IPS-20b (cell line): ENCODE measurements around the gene JAKMIP2.
A peak's percentile ranks its signal among the peaks of the same experiment; 100 is the strongest.

ENCODE experiments used
- H3K27ac ChIP-seq: one replicate; pipeline ENCODE4 v1.5.1; 2013; ENCODE audit warnings: low read length
- H3K27me3 ChIP-seq: 2 replicates; pipeline ENCODE4 v1.6.1; 2013; ENCODE audit warnings: mild to moderate bottlenecking, low read length, inconsistent platforms; ENCODE audit not compliant: insufficient read depth
- H3K36me3 ChIP-seq: 2 replicates; pipeline ENCODE4 v1.6.1; 2013; ENCODE audit warnings: low read depth, mild to moderate bottlenecking, inconsistent platforms, low read length, moderate library complexity; ENCODE audit not compliant: insufficient read depth
- H3K4me1 ChIP-seq: 2 replicates; pipeline ENCODE4 v1.6.1; 2013; ENCODE audit warnings: mild to moderate bottlenecking, control low read depth, inconsistent platforms, low read length, moderate library complexity; ENCODE audit not compliant: insufficient read depth
- H3K4me3 ChIP-seq: 2 replicates; pipeline ENCODE4 v1.5.1; 2013; ENCODE audit warnings: mild to moderate bottlenecking, low read length, inconsistent platforms
- H3K9ac ChIP-seq: 2 replicates; pipeline ENCODE4 v1.6.1; 2013; ENCODE audit warnings: low read depth, mild to moderate bottlenecking, inconsistent platforms, low read length, moderate library complexity
- H3K9me3 ChIP-seq: 2 replicates; pipeline ENCODE4 v1.6.1; 2013; ENCODE audit warnings: mild to moderate bottlenecking, low read depth, low read length, inconsistent platforms; ENCODE audit not compliant: insufficient read depth

Gene JAKMIP2

DNA sequence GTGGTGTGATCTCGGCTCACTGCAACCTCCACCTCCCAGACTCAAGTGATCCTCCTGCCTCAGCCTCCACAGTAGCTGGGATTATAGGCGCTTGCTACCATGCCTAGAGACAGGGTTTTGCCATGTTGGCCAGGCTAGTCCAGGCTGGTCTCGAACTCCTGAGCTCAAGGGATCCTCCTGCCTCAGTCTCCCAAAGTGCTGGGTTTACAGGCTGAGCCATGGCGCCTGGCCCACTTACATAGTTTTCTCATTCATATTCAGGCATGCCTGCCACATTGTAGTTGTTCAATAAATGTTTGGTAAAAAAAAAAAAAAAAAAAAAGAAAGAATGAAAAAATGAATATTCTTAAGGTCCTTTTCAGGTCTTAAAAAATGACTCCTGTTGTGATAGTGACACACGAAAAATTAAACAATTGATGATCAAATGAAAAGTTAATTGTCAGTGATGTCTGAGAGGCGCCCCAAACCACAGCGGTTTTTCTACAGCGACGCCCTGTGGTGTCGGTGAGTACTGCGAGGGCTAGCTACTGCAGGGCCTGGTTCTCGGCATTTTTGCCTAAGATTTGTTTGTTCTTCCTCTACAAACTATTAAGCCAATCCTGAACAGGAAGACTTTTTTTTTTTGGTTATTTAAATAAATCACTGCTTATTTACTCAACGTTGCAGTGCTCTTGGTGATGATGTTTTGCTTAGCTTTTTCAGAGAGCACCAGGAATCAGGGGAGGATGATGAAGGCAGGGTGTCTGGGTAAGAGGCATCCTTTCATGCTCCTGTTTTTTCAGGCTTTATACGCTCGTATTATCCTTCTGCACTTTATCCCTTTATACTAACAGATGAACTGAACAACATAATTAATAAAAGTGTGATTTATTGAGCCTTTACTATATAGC, 205.6 kb downstream of the JAKMIP2 start:
- Histone ChIP-seq H3K36me3 (peaks cover 23% of the 10 kb centered on the region), H3K9me3 (peaks cover 4% of the 10 kb centered on the region), H3K27me3 (no peaks in the 10 kb centered on the region), H3K27ac (no peak overlapping the region), H3K4me3 (no peak overlapping the region), H3K4me1 (peaks cover 48% of the 10 kb centered on the region), H3K9ac (no peak overlapping the region)

- H3K4me1 ChIP-seq, result peaks cover 48% of the 10 kb centered on the region
- no peak overlapping the region for H3K27ac ChIP-seq
- H3K27me3 ChIP-seq, result no peaks in the 10 kb centered on the region
- peaks cover 22% of the 10 kb centered on the region for H3K36me3 ChIP-seq
- no peak overlapping the region for H3K9ac ChIP-seq
- H3K9me3 ChIP-seq, result peaks cover 4% of the 10 kb centered on the region
- no peak overlapping the region for H3K4me3 ChIP-seq
Measured at GRCh38 chr5:147575598-147575997, 206.9 kb downstream of the JAKMIP2 start.

- Histone ChIP-seq H3K27ac (no peak overlapping the region), H3K4me3 (no peak overlapping the region), H3K9me3 (no peaks in the 10 kb centered on the region), H3K36me3 (peaks cover 25% of the 10 kb centered on the region), H3K27me3 (no peaks in the 10 kb centered on the region), H3K9ac (peak overlapping the region; percentile 8; the same call in 1 of the 2 replicates), H3K4me1 (peaks cover 58% of the 10 kb centered on the region)
Measured at GRCh38 chr5:147573211-147573610, 209.3 kb downstream of the JAKMIP2 start.

GRCh38 chr5:147568710-147569406, 213.7 kb downstream of the JAKMIP2 start:
- Histone ChIP-seq H3K9ac (peak overlapping the region; percentile 43; the same call in 1 of the 2 replicates), H3K4me3 (peak overlapping the region; percentile 34; the same call in 1 of the 2 replicates)

DNA sequence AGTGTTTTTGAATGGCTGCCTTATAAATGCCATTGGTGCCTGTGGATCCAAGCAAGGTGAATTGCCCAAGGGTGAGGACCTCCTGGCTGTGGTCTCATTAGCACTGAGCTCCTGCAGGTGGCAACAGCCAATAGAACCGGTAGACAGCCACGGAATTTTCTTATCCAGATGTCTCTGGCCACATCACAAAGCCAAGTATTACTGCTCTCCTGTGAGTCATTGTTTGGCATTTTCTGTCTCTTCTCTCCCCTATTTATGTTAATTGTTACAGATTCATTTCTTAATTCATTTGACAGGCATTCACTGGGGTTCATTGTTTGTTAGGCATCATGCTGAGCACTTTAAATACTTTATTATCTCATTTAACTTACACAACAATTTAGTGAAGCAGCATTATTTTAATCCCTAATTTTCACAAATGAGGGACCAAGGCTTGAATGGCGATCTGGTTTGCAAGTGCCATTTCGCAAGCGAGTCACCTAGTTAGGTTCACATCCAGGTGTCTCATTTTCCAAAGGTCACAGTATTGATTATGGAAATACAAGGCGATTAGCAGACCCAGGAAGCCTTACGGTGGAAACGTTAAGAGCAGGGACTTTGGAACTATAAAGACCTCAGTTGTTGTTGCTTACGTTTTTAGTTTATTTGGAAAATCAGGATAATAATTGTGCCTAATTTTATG, 214.5 kb downstream of the JAKMIP2 start:
- H3K27me3 ChIP-seq, result no peaks in the 10 kb centered on the region
- H3K4me1 ChIP-seq, result peaks cover 52% of the 10 kb centered on the region
- H3K36me3 ChIP-seq, result peaks cover 59% of the 10 kb centered on the region
- peak overlapping the region; percentile 81 for H3K27ac ChIP-seq
- H3K4me3 ChIP-seq, result peak overlapping the region; percentile 34; the same call in 1 of the 2 replicates
- H3K9ac ChIP-seq, result peak overlapping the region; percentile 43
- H3K9me3 ChIP-seq, result no peaks in the 10 kb centered on the region

More at GRCh38 chr5:147568710-147569406, 213.7 kb downstream of the JAKMIP2 start:
- Histone ChIP-seq H3K4me1 (peaks cover 60% of the 10 kb centered on the region), H3K27me3 (no peaks in the 10 kb centered on the region), H3K9me3 (no peaks in the 10 kb centered on the region), H3K36me3 (peaks cover 51% of the 10 kb centered on the region), H3K27ac (peak overlapping the region; percentile 81)

GRCh38 chr5:147565524-147565923, 217.0 kb downstream of the JAKMIP2 start:
- Histone ChIP-seq H3K4me3 (no peak overlapping the region), H3K9ac (no peak overlapping the region), H3K9me3 (no peaks in the 10 kb centered on the region), H3K27me3 (no peaks in the 10 kb centered on the region), H3K27ac (peak overlapping the region; percentile 21), H3K36me3 (peaks cover 61% of the 10 kb centered on the region), H3K4me1 (peaks cover 49% of the 10 kb centered on the region)

- Histone ChIP-seq H3K27ac (no peak overlapping the region), H3K9ac (no peak overlapping the region), H3K4me1 (peaks cover 53% of the 10 kb centered on the region), H3K36me3 (peaks cover 51% of the 10 kb centered on the region), H3K27me3 (no peaks in the 10 kb centered on the region), H3K9me3 (no peaks in the 10 kb centered on the region), H3K4me3 (no peak overlapping the region)
Measured at GRCh38 chr5:147564124-147564486, 218.4 kb downstream of the JAKMIP2 start.

- Histone ChIP-seq H3K36me3 (peaks cover 51% of the 10 kb centered on the region), H3K27me3 (no peaks in the 10 kb centered on the region), H3K27ac (no peak overlapping the region), H3K4me1 (peaks cover 53% of the 10 kb centered on the region), H3K4me3 (no peak overlapping the region), H3K9ac (no peak overlapping the region), H3K9me3 (no peaks in the 10 kb centered on the region)
Measured at GRCh38 chr5:147563466-147564123, 218.9 kb downstream of the JAKMIP2 start.

DNA sequence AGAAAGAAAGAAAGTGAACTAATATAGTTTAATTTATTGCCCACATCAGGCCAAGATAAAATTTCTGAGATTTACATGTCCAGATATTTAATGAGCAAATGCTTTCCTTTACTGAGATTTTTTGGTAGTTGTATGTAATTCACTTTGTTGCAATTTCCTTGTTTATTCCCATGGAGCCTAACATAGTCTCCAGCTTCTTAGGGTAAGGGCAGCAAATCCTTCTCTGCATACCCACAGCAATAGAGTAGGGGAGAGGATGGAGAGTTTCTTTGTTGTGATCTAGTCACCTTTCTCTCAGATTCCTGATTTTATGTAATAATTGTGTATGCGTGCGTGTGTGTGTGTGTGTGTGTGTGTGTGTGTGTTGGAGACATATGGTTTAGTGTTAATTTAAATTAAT, 221.1 kb downstream of the JAKMIP2 start:
- Histone ChIP-seq H3K4me1 (peaks cover 46% of the 10 kb centered on the region), H3K36me3 (peaks cover 43% of the 10 kb centered on the region), H3K4me3 (peak overlapping the region; percentile 85), H3K27me3 (no peaks in the 10 kb centered on the region), H3K9me3 (no peaks in the 10 kb centered on the region), H3K27ac (no peak overlapping the region), H3K9ac (peak overlapping the region; percentile 79)

- H3K27ac ChIP-seq, result peak overlapping the region; percentile 73
Measured at GRCh38 chr5:147560718-147561331, 221.7 kb downstream of the JAKMIP2 start.

DNA sequence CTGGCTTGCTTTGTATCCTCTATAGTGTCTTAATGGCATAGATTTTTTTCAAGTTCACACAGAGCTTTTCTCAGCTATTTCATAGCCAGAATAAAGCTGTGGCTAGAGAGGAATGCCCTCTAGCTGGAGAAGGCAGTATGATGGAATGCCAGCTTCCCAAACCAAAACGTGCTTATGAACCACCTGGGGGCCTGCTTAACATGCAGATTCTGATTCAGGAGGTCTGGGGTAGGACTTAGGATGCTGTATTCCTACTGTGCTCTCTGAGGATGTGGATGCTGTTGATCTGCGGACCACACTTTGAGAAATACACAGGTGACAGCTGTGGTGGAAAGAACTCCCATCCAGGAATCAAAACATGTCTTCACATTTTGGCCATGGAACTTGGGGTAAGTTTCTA, 222.8 kb downstream of the JAKMIP2 start:
- H3K4me3 ChIP-seq, result peak overlapping the region; percentile 85

More at GRCh38 chr5:147560718-147561331, 221.7 kb downstream of the JAKMIP2 start:
- Histone ChIP-seq H3K9me3 (no peaks in the 10 kb centered on the region), H3K36me3 (peaks cover 39% of the 10 kb centered on the region), H3K4me3 (peak overlapping the region; percentile 85), H3K4me1 (peaks cover 44% of the 10 kb centered on the region), H3K9ac (peak overlapping the region; percentile 79), H3K27me3 (no peaks in the 10 kb centered on the region)

More for the DNA sequence above, 222.8 kb downstream of the JAKMIP2 start:
- H3K36me3 ChIP-seq, result peaks cover 28% of the 10 kb centered on the region
- no peaks in the 10 kb centered on the region for H3K9me3 ChIP-seq
- peak overlapping the region; percentile 79 for H3K9ac ChIP-seq
- H3K27ac ChIP-seq, result peak overlapping the region; percentile 73
- peaks cover 38% of the 10 kb centered on the region for H3K4me1 ChIP-seq
- H3K27me3 ChIP-seq, result no peaks in the 10 kb centered on the region
